ENCODE results near the gene SUN5.

The SUN5 gene

DNA sequence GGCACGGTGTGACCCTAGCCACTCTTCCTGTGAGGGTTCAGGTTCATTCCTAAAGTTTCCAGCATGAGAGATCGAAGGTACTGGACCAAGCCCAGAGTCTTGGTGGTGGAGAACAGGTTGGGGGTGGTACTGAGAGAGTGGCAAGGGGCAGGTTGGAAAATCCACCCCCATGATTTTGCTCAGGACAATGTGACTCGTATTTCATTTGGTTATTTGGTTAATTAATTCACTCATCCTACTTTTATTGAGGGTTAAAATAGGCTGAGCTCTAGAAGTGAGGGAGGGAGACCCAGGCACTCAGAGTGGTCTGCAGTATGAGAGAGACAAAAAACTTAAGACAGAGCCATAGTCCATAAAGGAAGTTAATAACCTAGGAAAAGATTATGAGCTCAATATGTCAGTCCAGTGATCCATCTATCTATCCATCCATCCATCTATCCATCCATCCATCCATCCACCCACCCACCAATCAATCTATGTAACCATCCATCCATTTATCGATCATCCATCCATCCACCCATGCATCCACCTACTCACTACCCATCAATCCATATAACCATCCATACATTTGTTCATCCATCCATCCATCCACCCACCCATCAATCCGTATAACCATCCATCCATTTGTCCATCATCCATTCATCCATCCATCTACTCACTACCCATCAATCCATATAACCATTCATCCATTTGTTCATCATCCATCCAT is 20.5 kb upstream of the SUN5 start:
- H3K9me3 ChIP-seq (ENCODE audit: control insufficient read depth, insufficient read depth, low read length): no peaks in the 10 kb centered on the region
- no peak overlapping the region for H3K9ac ChIP-seq (ENCODE audit: low read depth, low read length)
- no peak overlapping the region for H3K4me3 ChIP-seq (ENCODE audit: low read depth, low read length)
- H3K4me1 ChIP-seq (ENCODE audit: control insufficient read depth, insufficient read depth, low read length): no peaks in the 10 kb centered on the region
- no peaks in the 10 kb centered on the region for H3K27me3 ChIP-seq (ENCODE audit: control insufficient read depth, insufficient read depth, low read length)
- H3K36me3 ChIP-seq (ENCODE audit: control insufficient read depth, insufficient read depth, low read length): no peaks in the 10 kb centered on the region

DNA sequence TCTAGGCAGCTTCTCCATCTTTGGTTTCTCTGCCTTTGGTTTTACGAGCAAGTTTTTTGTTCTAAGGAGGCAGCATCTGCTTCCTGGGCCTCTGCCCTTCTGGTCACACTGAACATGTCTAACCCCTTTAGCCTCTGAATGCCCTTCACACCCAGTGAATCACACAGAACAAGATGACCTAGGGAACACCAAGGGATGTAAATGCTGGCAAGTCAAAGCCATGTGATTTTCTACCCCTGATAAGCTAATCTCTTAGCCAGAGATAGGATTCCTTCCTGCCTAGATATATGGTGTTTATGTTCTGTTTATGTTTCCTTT is 20.0 kb upstream of the SUN5 start:
- Histone ChIP-seq H3K4me1 (ENCODE audit: control insufficient read depth, insufficient read depth, low read length) (no peaks in the 10 kb centered on the region), H3K27me3 (ENCODE audit: control insufficient read depth, insufficient read depth, low read length) (no peaks in the 10 kb centered on the region), H3K36me3 (ENCODE audit: control insufficient read depth, insufficient read depth, low read length) (no peaks in the 10 kb centered on the region), H3K9ac (ENCODE audit: low read depth, low read length) (no peak overlapping the region), H3K4me3 (ENCODE audit: low read depth, low read length) (no peak overlapping the region), H3K9me3 (ENCODE audit: control insufficient read depth, insufficient read depth, low read length) (no peaks in the 10 kb centered on the region)

DNA sequence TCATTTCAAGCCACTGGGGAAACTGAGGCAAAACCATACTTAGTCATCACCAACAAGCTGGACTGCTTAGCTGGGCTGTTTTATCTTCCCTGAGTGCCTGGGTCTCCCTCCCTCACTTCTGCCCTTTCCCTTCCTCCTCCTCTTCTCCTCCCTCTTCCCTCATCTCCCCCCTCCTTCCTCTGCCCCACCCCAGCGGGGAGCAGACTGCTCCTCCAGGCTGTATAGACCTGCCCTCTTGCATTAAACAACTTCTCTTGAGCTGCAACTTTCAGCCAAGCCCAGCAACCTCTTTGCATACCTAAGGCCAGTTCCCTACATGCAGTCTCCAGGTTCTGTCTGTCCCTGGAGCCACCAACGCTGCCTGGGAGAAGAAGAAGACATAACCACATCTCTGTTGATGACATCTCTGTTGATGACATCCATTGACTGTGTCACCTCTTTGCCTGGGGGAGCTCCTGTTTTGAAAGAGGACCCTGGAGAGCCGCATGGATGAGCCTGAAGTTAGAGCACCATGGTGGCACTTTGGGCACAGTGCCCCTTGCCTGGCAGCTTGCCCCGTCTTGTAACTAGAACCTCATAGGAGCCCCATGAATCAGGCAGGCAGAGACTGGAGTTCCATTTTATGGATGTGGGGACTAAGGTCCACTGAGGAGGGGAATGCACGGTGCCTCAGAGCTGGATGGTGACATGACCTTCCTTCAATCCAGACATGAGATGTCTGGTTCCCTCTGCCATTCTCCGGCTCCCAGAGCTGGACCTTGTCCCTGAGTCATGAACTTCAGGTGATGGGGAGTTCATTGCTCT is 19.4 kb upstream of the SUN5 start:
- no peaks in the 10 kb centered on the region for H3K9me3 ChIP-seq (ENCODE audit: control insufficient read depth, insufficient read depth, low read length)
- no peak overlapping the region for H3K4me3 ChIP-seq (ENCODE audit: low read depth, low read length)
- H3K27me3 ChIP-seq (ENCODE audit: control insufficient read depth, insufficient read depth, low read length): no peaks in the 10 kb centered on the region
- no peaks in the 10 kb centered on the region for H3K36me3 ChIP-seq (ENCODE audit: control insufficient read depth, insufficient read depth, low read length)
- no peak overlapping the region for H3K9ac ChIP-seq (ENCODE audit: low read depth, low read length)
- no peaks in the 10 kb centered on the region for H3K4me1 ChIP-seq (ENCODE audit: control insufficient read depth, insufficient read depth, low read length)

DNA sequence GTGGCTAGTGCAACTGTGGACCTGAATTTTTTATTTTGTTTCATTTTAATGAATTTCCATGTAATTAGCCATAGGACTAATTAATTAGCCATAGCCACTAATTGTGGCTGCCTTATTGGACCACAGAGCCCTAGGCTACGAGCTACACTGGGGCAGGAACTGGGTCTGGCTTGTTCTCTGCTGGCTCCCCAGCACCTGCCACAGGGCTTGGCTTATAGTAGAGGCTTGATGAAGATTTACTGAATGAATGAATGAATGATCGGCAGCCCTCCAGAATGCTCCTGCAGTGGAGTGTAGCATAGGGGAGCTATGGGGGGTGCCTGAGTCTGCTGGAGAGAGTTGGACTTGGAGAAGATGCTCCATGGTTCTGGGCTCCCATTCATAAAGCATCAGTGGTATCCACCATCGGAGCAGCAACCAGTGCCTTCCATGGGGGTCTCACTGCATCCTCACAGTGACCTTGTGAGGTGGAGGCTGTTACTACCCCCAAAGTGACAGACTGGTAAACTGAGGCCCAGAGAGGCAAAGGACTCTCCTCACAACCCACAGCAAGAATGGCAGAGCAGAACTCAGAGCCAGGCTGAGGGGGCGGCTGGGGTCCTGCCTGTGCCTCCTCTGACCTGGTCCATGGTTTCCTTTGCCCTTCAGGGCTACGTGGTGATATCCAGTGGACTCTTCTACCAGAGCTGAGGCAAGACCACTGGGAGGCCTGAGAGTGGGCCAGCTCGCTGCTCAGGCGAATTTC is 18.6 kb upstream of the SUN5 start:
- Histone ChIP-seq H3K36me3 (ENCODE audit: control insufficient read depth, insufficient read depth, low read length) (no peaks in the 10 kb centered on the region), H3K4me1 (ENCODE audit: control insufficient read depth, insufficient read depth, low read length) (no peaks in the 10 kb centered on the region), H3K9ac (ENCODE audit: low read depth, low read length) (no peak overlapping the region), H3K27me3 (ENCODE audit: control insufficient read depth, insufficient read depth, low read length) (no peaks in the 10 kb centered on the region), H3K4me3 (ENCODE audit: low read depth, low read length) (no peak overlapping the region), H3K9me3 (ENCODE audit: control insufficient read depth, insufficient read depth, low read length) (no peaks in the 10 kb centered on the region)

DNA sequence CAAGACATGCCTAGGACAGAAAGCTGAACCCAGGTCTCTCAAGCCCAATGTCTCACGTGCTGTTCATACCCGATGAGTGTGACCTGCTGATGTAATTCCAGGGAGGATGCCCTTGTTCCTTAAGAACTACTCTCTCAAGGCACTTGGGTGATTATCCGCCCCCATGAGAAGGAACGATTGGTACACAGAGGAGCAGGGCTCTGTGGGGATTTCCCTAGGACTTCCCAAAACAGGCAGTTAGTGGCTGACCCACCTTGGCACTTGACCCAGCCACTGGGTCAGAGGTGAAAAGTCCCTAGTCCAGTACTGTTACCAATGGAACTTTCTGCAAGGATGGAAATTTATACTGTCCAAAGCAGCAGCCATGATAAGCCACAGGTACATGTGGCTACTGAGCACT is 18.1 kb upstream of the SUN5 start:
- Histone ChIP-seq H3K27me3 (ENCODE audit: control insufficient read depth, insufficient read depth, low read length) (no peaks in the 10 kb centered on the region), H3K9me3 (ENCODE audit: control insufficient read depth, insufficient read depth, low read length) (no peaks in the 10 kb centered on the region), H3K36me3 (ENCODE audit: control insufficient read depth, insufficient read depth, low read length) (no peaks in the 10 kb centered on the region), H3K4me1 (ENCODE audit: control insufficient read depth, insufficient read depth, low read length) (no peaks in the 10 kb centered on the region), H3K9ac (ENCODE audit: low read depth, low read length) (no peak overlapping the region), H3K4me3 (ENCODE audit: low read depth, low read length) (no peak overlapping the region)

DNA sequence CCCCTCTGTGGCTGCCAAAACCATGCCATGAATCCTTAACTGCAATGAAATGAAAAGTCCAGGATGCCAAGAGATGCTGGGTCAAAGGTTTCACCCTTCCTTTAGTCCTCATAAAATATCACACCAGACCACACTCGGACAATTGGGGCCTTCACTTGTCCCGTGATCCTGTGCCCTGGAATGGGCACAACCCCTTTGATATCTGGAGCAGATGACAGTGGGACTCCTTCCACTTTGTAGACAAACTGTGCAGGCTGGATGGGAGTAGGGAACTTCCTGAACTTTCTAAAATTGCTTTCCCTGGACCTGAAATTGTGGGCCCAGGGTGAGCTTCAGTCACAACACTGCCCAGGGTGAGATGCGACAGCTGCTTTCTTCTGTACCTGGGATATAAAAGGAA is 17.6 kb upstream of the SUN5 start:
- Histone ChIP-seq H3K4me3 (ENCODE audit: low read depth, low read length) (no peak overlapping the region), H3K9me3 (ENCODE audit: control insufficient read depth, insufficient read depth, low read length) (no peaks in the 10 kb centered on the region), H3K4me1 (ENCODE audit: control insufficient read depth, insufficient read depth, low read length) (no peaks in the 10 kb centered on the region), H3K9ac (ENCODE audit: low read depth, low read length) (no peak overlapping the region), H3K27me3 (ENCODE audit: control insufficient read depth, insufficient read depth, low read length) (no peaks in the 10 kb centered on the region), H3K36me3 (ENCODE audit: control insufficient read depth, insufficient read depth, low read length) (no peaks in the 10 kb centered on the region)

DNA sequence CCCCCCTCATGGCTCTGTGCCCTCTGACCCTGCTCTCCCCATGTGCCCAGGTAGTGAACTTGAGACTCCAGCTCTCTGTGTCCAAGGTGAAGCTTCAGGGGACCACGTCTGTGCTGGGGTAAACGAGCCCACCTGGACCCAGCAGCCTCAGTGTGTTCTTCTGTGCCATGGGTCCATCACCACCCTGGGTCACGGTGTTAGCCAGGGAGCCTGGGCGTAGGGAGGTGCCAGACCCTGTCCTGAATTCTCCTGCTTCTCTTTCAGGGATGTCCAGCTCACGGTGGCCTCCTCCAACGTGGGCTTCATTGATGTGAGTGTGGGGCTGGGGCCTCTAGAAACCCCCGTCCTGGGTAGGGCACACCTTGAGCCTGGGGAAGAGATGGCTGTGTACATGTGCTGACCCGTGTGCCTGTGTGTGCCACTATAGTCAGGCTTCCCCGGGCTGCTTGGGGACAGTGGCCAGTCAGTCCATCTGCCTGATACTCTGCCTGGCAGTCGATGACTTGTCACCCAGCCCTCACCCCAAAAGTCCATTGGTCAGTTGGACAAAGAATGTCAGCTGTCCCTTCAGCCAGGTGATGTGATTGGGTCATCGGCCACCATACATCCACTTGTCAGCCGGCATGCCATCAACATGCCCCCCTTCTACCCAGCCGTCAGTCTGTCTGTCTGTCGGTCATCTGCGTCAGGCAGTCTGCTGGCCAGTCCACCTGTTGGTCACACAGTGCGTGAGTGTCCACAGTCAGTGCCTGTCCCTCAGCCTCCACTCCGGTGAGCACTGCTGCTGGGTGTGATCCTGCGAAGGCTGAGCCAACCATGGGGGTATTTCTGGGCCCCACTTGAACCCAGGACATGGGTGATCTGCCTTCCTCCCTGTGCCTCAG is 16.3 kb upstream of the SUN5 start:
- Histone ChIP-seq H3K9ac (ENCODE audit: low read depth, low read length) (no peak overlapping the region), H3K36me3 (ENCODE audit: control insufficient read depth, insufficient read depth, low read length) (no peaks in the 10 kb centered on the region), H3K27me3 (ENCODE audit: control insufficient read depth, insufficient read depth, low read length) (no peaks in the 10 kb centered on the region), H3K4me1 (ENCODE audit: control insufficient read depth, insufficient read depth, low read length) (no peaks in the 10 kb centered on the region), H3K4me3 (ENCODE audit: low read depth, low read length) (no peak overlapping the region), H3K9me3 (ENCODE audit: control insufficient read depth, insufficient read depth, low read length) (no peaks in the 10 kb centered on the region)

DNA sequence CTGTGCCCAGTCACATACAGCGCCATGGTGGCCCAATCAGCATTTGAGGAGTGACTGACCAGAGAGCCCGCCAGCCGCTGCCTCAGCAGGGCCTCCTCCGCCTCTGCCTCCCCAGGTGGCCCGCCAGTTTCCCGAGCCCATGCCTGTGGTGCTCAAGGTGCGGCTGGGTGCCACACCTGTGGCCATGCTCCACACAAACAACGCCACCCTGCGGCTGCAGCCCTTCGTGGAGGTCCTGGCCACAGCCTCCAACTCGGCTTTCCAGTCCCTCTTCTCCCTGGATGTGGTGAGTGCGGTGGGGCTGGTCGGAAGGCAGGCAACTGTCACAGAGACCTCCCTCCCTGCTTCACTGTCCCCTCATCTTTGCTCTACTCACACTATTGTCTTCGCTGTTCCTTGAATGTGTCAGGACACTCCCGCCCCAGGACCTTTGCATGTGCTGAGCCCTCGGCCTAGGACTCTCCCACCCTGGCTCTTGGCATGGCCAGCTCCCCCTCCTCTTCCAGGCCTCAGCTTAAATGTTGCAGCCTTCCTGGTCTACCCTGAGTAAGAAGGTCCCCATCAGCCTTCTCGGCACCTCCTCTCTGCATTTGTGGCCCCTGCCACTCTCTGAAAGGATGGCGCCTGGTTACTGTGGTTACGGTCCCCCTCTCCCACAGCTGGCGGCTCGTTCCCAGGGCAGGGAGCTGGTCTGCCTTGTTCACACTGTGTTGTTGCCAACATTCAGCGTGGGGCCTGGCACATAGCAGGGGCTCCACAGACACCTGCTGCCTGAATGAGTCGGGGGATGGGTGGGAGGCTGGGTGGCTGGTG is 15.4 kb upstream of the SUN5 start:
- no peaks in the 10 kb centered on the region for H3K4me1 ChIP-seq (ENCODE audit: control insufficient read depth, insufficient read depth, low read length)

DNA sequence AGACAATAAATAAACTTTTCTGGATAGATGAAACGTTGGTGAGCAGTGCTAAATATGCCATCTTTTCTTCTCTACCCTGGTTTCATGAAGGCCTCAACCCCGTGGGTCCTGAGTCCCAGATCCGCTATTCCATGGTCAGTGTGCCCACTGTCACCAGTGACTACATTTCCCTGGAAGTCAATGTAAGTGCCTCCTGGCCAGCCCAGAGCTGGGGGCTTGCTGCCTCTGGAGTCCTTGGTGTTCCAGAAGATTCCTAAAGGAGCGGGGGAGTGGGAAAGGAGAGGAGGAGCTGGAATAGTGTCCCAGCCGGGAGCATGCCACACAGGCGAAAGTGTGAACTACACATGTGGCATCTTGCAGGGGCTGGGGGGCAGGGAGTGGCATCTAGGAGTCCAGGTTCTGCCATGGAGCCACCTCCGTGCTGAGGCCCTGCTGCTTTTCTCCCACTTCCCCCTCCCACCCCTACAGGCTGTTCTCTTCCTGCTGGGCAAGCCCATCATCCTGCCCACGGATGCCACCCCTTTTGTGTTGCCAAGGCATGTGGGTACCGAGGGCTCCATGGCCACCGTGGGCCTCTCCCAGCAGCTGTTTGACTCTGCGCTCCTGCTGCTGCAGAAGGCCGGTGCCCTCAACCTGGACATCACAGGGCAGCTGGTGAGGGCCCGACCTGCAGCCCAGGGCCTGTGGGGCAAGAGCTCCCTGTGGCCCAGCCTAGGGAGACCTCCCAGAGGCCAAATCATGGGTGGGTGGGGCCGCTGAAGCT is 14.1 kb upstream of the SUN5 start:
- Histone ChIP-seq H3K27me3 (ENCODE audit: control insufficient read depth, insufficient read depth, low read length) (no peaks in the 10 kb centered on the region), H3K9ac (ENCODE audit: low read depth, low read length) (no peak overlapping the region), H3K9me3 (ENCODE audit: control insufficient read depth, insufficient read depth, low read length) (no peaks in the 10 kb centered on the region), H3K4me1 (ENCODE audit: control insufficient read depth, insufficient read depth, low read length) (no peaks in the 10 kb centered on the region), H3K4me3 (ENCODE audit: low read depth, low read length) (no peak overlapping the region), H3K36me3 (ENCODE audit: control insufficient read depth, insufficient read depth, low read length) (no peaks in the 10 kb centered on the region)

More for the DNA sequence above, 15.4 kb upstream of the SUN5 start:
- Histone ChIP-seq H3K9ac (ENCODE audit: low read depth, low read length) (no peak overlapping the region), H3K27me3 (ENCODE audit: control insufficient read depth, insufficient read depth, low read length) (no peaks in the 10 kb centered on the region), H3K9me3 (ENCODE audit: control insufficient read depth, insufficient read depth, low read length) (no peaks in the 10 kb centered on the region), H3K4me3 (ENCODE audit: low read depth, low read length) (no peak overlapping the region), H3K36me3 (ENCODE audit: control insufficient read depth, insufficient read depth, low read length) (no peaks in the 10 kb centered on the region)

DNA sequence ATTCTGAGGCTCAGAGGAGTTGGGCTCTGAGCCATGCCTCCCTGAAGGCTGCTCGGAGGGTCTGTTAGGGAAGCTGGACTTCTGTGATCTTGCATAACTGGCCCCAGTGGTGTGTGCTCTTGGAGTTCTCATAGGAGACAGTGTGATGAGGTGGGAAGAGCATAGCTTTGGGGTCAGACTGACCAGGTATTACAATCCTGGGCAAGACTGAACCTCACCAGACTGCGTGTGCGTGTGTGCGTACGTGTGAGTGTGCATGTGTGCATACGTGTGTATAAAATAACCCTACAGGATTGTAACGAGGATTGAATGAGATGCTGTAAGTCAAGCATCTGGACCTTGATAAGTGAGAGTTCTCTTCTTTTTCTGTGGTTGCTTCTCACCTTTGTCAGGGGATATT is 13.3 kb upstream of the SUN5 start:
- H3K9me3 ChIP-seq (ENCODE audit: control insufficient read depth, insufficient read depth, low read length): no peaks in the 10 kb centered on the region
- H3K4me3 ChIP-seq (ENCODE audit: low read depth, low read length): no peak overlapping the region
- H3K36me3 ChIP-seq (ENCODE audit: control insufficient read depth, insufficient read depth, low read length): no peaks in the 10 kb centered on the region
- H3K9ac ChIP-seq (ENCODE audit: low read depth, low read length): no peak overlapping the region
- H3K4me1 ChIP-seq (ENCODE audit: control insufficient read depth, insufficient read depth, low read length): no peaks in the 10 kb centered on the region
- no peaks in the 10 kb centered on the region for H3K27me3 ChIP-seq (ENCODE audit: control insufficient read depth, insufficient read depth, low read length)

All from iPS-15b (cell line).